HEK293 (cell line): ENCODE results near the gene KPNA4.
A peak's percentile ranks its signal among the peaks of the same experiment; 100 is the strongest.

Experiments used
- CTCF ChIA-PET: fragments of 350-600 bp; formaldehyde crosslinking; extraction: SDS; loops from one replicate; lab custom pipeline; 2021; ENCODE audit warnings: antibody characterized with exemption; lab: Yijun Ruan, JAX
- POLR2A ChIA-PET: fragments of 300-600 bp; formaldehyde crosslinking; extraction: SDS; loops from one replicate; lab custom pipeline; 2020; ENCODE audit warnings: antibody characterized with exemption, inconsistent platforms; lab: Yijun Ruan, JAX
- H3K27ac ChIP-seq: fragments of 200-500 bp; sonication (Bioruptor generic); 2 replicates; pipeline ENCODE4 v1.5.1; 2014; ENCODE audit warnings: low read depth, low read length, control low read depth, inconsistent platforms; ENCODE audit errors: extremely low read depth
- H3K36me3 ChIP-seq, 2 experiments: fragments of 200-500 bp in 1 of 2; sonication (Bioruptor generic) in 1 of 2; 1 replicate in 1 of 2; 2 replicates in 1 of 2; pipeline ENCODE4 v1.5.1; 2014 to 2017; ENCODE audit warnings: inconsistent platforms in 2 of 2, low read length in 2 of 2; ENCODE audit not compliant: control insufficient read depth in 2 of 2, insufficient read depth in 1 of 2
- H3K4me1 ChIP-seq: fragments of 200-500 bp; sonication (Bioruptor generic); 2 replicates; pipeline ENCODE4 v1.5.1; 2014; ENCODE audit warnings: mild to moderate bottlenecking, low read length, inconsistent platforms; ENCODE audit not compliant: control insufficient read depth, insufficient read depth
- H3K4me3 ChIP-seq: 2 replicates; pipeline ENCODE4 v1.5.1; 2011; ENCODE audit warnings: low read depth, mild to moderate bottlenecking, control low read depth, low read length, moderate library complexity
- H3K9me3 ChIP-seq: fragments of 200-500 bp; sonication (Bioruptor generic); 2 replicates; pipeline ENCODE4 v1.5.1; 2014; ENCODE audit warnings: low read depth, low read length, inconsistent platforms; ENCODE audit not compliant: control insufficient read depth, insufficient read depth
- OVOL3 ChIP-seq: fragments of 450-650 bp; formaldehyde crosslinking; IDR thresholded peaks from 2 replicates; pipeline ENCODE4 v1.5.1; 2016; ENCODE audit warnings: missing biosample characterization, missing genetic modification characterization
- PRDM1 ChIP-seq: fragments of 450-650 bp; formaldehyde crosslinking; IDR thresholded peaks from 2 replicates; pipeline ENCODE4; 2016; ENCODE audit warnings: missing biosample characterization, missing genetic modification characterization
- REPIN1 ChIP-seq: fragments of 450-650 bp; formaldehyde crosslinking; IDR thresholded peaks from 2 replicates; pipeline ENCODE4 v1.5.1; 2017; ENCODE audit warnings: missing biosample characterization, missing genetic modification characterization, low read depth
- REST ChIP-seq: fragments of 450-650 bp; formaldehyde crosslinking; IDR thresholded peaks from 2 replicates; pipeline ENCODE4 v1.5.1; 2016; ENCODE audit warnings: missing biosample characterization, missing genetic modification characterization
- SCRT2 ChIP-seq: fragments of 450-650 bp; formaldehyde crosslinking; IDR thresholded peaks from 2 replicates; pipeline ENCODE4 v1.5.1; 2016; ENCODE audit warnings: missing biosample characterization, missing genetic modification characterization
- YY2 ChIP-seq: fragments of 450-650 bp; formaldehyde crosslinking; IDR thresholded peaks from 2 replicates; pipeline ENCODE4 v1.5.1; 2016; ENCODE audit warnings: missing biosample characterization, missing genetic modification characterization
- ZBTB48 ChIP-seq: fragments of 450-650 bp; formaldehyde crosslinking; IDR thresholded peaks from 2 replicates; pipeline ENCODE4 v1.5.1; 2016; ENCODE audit warnings: missing biosample characterization, missing genetic modification characterization
- ZFHX2 ChIP-seq: fragments of 450-650 bp; formaldehyde crosslinking; conservative IDR thresholded peaks from 2 replicates; pipeline ENCODE4 v1.5.1; 2016; ENCODE audit warnings: missing biosample characterization, missing genetic modification characterization
- ZNF24 ChIP-seq: fragments of 450-650 bp; formaldehyde crosslinking; IDR thresholded peaks from 2 replicates; pipeline ENCODE4 v1.5.1; 2016; ENCODE audit warnings: missing biosample characterization, missing genetic modification characterization
- ZNF248 ChIP-seq: fragments of 450-650 bp; formaldehyde crosslinking; IDR thresholded peaks from 2 replicates; pipeline ENCODE4 v1.5.1; 2017; ENCODE audit warnings: missing biosample characterization, missing genetic modification characterization
- ZNF266 ChIP-seq: fragments of 450-650 bp; formaldehyde crosslinking; IDR thresholded peaks from 2 replicates; pipeline ENCODE4 v1.5.1; 2016; ENCODE audit warnings: missing biosample characterization, missing genetic modification characterization, low read depth
- ZNF302 ChIP-seq: fragments of 450-650 bp; formaldehyde crosslinking; IDR thresholded peaks from 2 replicates; pipeline ENCODE4 v1.5.1; 2016; ENCODE audit warnings: missing biosample characterization, missing genetic modification characterization, low read depth
- ZNF324 ChIP-seq: fragments of 450-650 bp; formaldehyde crosslinking; IDR thresholded peaks from 2 replicates; pipeline ENCODE4 v1.5.1; 2016; ENCODE audit warnings: missing biosample characterization, missing genetic modification characterization
- ZNF391 ChIP-seq: fragments of 450-650 bp; formaldehyde crosslinking; IDR thresholded peaks from 2 replicates; pipeline ENCODE4 v1.5.1; 2016; ENCODE audit warnings: low read depth, missing biosample characterization, missing genetic modification characterization, borderline replicate concordance
- ZNF398 ChIP-seq: fragments of 450-650 bp; formaldehyde crosslinking; IDR thresholded peaks from 2 replicates; pipeline ENCODE4 v1.5.1; 2017; ENCODE audit warnings: missing biosample characterization, missing genetic modification characterization
- ZNF473 ChIP-seq: fragments of 450-650 bp; formaldehyde crosslinking; IDR thresholded peaks from 2 replicates; pipeline ENCODE4 v1.5.1; 2017; ENCODE audit warnings: missing biosample characterization, missing genetic modification characterization
- ZNF571 ChIP-seq: fragments of 450-650 bp; formaldehyde crosslinking; IDR thresholded peaks from 2 replicates; pipeline ENCODE4 v1.5.0; 2017; ENCODE audit warnings: missing biosample characterization, missing genetic modification characterization
- ZNF626 ChIP-seq: fragments of 450-650 bp; sonication (Bioruptor Pico); formaldehyde crosslinking; IDR thresholded peaks from 2 replicates; pipeline ENCODE4 v1.5.1; 2018; ENCODE audit warnings: missing biosample characterization, missing genetic modification characterization, inconsistent platforms
- ZNF701 ChIP-seq: fragments of 450-650 bp; formaldehyde crosslinking; IDR thresholded peaks from 2 replicates; pipeline ENCODE4 v1.5.1; 2016; ENCODE audit warnings: missing biosample characterization, missing genetic modification characterization
- ZNF768 ChIP-seq: fragments of 450-650 bp; formaldehyde crosslinking; IDR thresholded peaks from 2 replicates; pipeline ENCODE4 v1.5.1; 2018; ENCODE audit warnings: missing biosample characterization, mild to moderate bottlenecking, missing genetic modification characterization
- ZNF830 ChIP-seq: fragments of 450-650 bp; IDR thresholded peaks from 2 replicates; pipeline ENCODE4 v1.5.0; 2018; ENCODE audit warnings: missing biosample characterization, missing genetic modification characterization, low read depth, mild to moderate bottlenecking, moderate library complexity
- ZSCAN18 ChIP-seq: fragments of 450-650 bp; formaldehyde crosslinking; IDR thresholded peaks from 2 replicates; pipeline ENCODE4 v1.5.1; 2016; ENCODE audit warnings: missing biosample characterization, missing genetic modification characterization
- ZSCAN5A ChIP-seq: fragments of 450-650 bp; formaldehyde crosslinking; IDR thresholded peaks from 2 replicates; pipeline ENCODE4 v1.5.1; 2016; ENCODE audit warnings: missing biosample characterization, missing genetic modification characterization

The KPNA4 gene

GRCh38 chr3:160568989-160569388 lies 3.6 kb upstream of the KPNA4 start (continued):
- no peak for TF ChIP-seq REST (tag by site-specific recombination)
- TF ChIP-seq REPIN1 (tag by site-specific recombination) = no peak

- H3K4me1 ChIP-seq = no peaks in the 10 kb centered on the region
- peaks cover 0 to 16% of the 10 kb centered on the region in 2 experiments; a peak in 1 of 3 replicates for H3K36me3 ChIP-seq
- no peak overlapping the region for H3K4me3 ChIP-seq
- TF ChIP-seq ZNF473 (tag by site-specific recombination) (no peak), ZNF626 (no peak), ZNF391 (no peak), ZNF398 (tag by site-specific recombination) (no peak), ZSCAN18 (tag by site-specific recombination) (no peak), ZNF302 (no peak), ZNF830 (no peak)
- ChIA-PET POLR2A (no interaction called here), CTCF (interaction anchor here (0.6 to 0.8 kb wide), 2 partner anchors 8 to 113 kb away, joined by 3 read pairs; no protein-coding TSS in a partner anchor)
- no peak overlapping the region for H3K27ac ChIP-seq
- H3K9me3 ChIP-seq = no peaks in the 10 kb centered on the region
These were observed 2.4 kb upstream of the KPNA4 start for GRCh38 chr3:160567774-160568173.

- Histone ChIP-seq H3K36me3 (peaks cover 0 to 17% of the 10 kb centered on the region in 2 experiments; a peak in 1 of 3 replicates), H3K4me1 (peaks cover 4% of the 10 kb centered on the region; the same call in 1 of the 2 replicates), H3K27ac (peak overlapping the region; percentile 87; the same call in 1 of the 2 replicates), H3K9me3 (no peaks in the 10 kb centered on the region), H3K4me3 (peak overlapping the region; percentile 77)
- CTCF ChIA-PET = no interaction called here
- TF ChIP-seq OVOL3 (tag by site-specific recombination) (no peak), ZNF324 (tag by site-specific recombination) (no peak), ZNF266 (tag by site-specific recombination) (no peak)
- POLR2A ChIA-PET = no interaction called here
These were observed 1.1 kb upstream of the KPNA4 start for GRCh38 chr3:160566499-160566898.

GRCh38 chr3:160564949-160565441 lies 376 bp downstream of the KPNA4 start:
- H3K27ac ChIP-seq = peak overlapping the region; percentile 75
- POLR2A ChIA-PET = interaction anchor here (0.6 to 2.5 kb wide), 3 partner anchors 61 to 165 kb away, joined by 3 to 13 read pairs (median 4); partner anchors contain the start of genes SMC4 and TRIM59
- no peak for TF ChIP-seq ZNF248 (tag by site-specific recombination)
- TF ChIP-seq SCRT2 = no peak
- TF ChIP-seq PRDM1 (tag by site-specific recombination) = no peak
- TF ChIP-seq YY2 (tag by site-specific recombination) = peak; percentile 65; the same call in 1 of the 2 replicates
- peak; percentile 21; the same call in 1 of the 2 replicates for TF ChIP-seq ZFHX2
- TF ChIP-seq ZNF473 (tag by site-specific recombination) = no peak
- no peak for TF ChIP-seq ZNF768 (tag by site-specific recombination)
- peak; percentile 34; the same call in 1 of the 2 replicates for TF ChIP-seq ZBTB48 (tag by site-specific recombination)
- no peak for TF ChIP-seq ZSCAN5A
- no peak for TF ChIP-seq ZNF701 (tag by site-specific recombination)
- TF ChIP-seq ZNF24 = no peak
- TF ChIP-seq ZNF571 (tag by site-specific recombination) = no peak

More at GRCh38 chr3:160564949-160565441, 376 bp downstream of the KPNA4 start:
- Histone ChIP-seq H3K36me3 (peaks cover 0 to 17% of the 10 kb centered on the region in 2 experiments; a peak in 1 of 3 replicates), H3K9me3 (no peaks in the 10 kb centered on the region), H3K4me1 (peaks cover 5% of the 10 kb centered on the region; the same call in 1 of the 2 replicates), H3K4me3 (peak overlapping the region; percentile 76)
- CTCF ChIA-PET = interaction anchor here (0.9 kb wide), 1 partner anchor 710 kb away, joined by 3 read pairs; no protein-coding TSS in a partner anchor
